OCI-LY1 (cell line): ENCODE results near the gene SUMO1.

ENCODE experiments used
- H2AFZ ChIP-seq: fragments of 200-600 bp; sonication (generic), shearing (Covaris generic); 2 replicates; pipeline ENCODE4 v1.6.0; 2014; ENCODE audit warnings: antibody characterized with exemption, mild to moderate bottlenecking, low read length
- H3F3A ChIP-seq: fragments of 200-600 bp; sonication (generic), shearing (Covaris generic); 2 replicates; pipeline ENCODE4 v1.6.0; 2014; ENCODE audit warnings: mild to moderate bottlenecking, antibody characterized with exemption, low read length, moderate library complexity; ENCODE audit not compliant: insufficient read depth
- H3K27ac ChIP-seq: fragments of 200-600 bp; sonication (generic); 2 replicates; pipeline ENCODE4 v1.5.1; 2014; ENCODE audit warnings: low read length, mixed run types, mild to moderate bottlenecking, low read depth; ENCODE audit not compliant: poor library complexity, severe bottlenecking
- H3K27me3 ChIP-seq: fragments of 200-600 bp; sonication (generic); 2 replicates; pipeline ENCODE4 v1.6.0; 2014; ENCODE audit warnings: antibody characterized with exemption, mild to moderate bottlenecking, low read length, moderate library complexity; ENCODE audit not compliant: insufficient read depth
- H3K36me3 ChIP-seq: fragments of 200-600 bp; sonication (generic); 2 replicates; pipeline ENCODE4 v1.6.1; 2014; ENCODE audit warnings: mild to moderate bottlenecking, antibody characterized with exemption, low read length, moderate library complexity, mixed read lengths; ENCODE audit not compliant: insufficient read depth
- H3K4me1 ChIP-seq: fragments of 200-600 bp; sonication (generic); 2 replicates; pipeline ENCODE4 v1.5.1; 2014; ENCODE audit warnings: mild to moderate bottlenecking, low read length, moderate library complexity; ENCODE audit not compliant: insufficient read depth, severe bottlenecking
- H3K4me2 ChIP-seq: fragments of 200-600 bp; sonication (generic), shearing (Covaris generic); 2 replicates; pipeline ENCODE4 v1.6.1; 2014; ENCODE audit warnings: low read length
- H3K4me3 ChIP-seq: fragments of 200-600 bp; sonication (generic); 2 replicates; pipeline ENCODE4 v1.5.1; 2014; ENCODE audit warnings: low read length, low read depth, mild to moderate bottlenecking, mixed read lengths; ENCODE audit not compliant: poor library complexity, severe bottlenecking
- H3K79me2 ChIP-seq: fragments of 200-600 bp; shearing (Covaris generic); 2 replicates; pipeline ENCODE4 v1.6.1; 2016; ENCODE audit warnings: mixed run types, low read length, mixed read lengths; ENCODE audit not compliant: insufficient read depth
- H3K9ac ChIP-seq: fragments of 200-600 bp; sonication (generic), shearing (Covaris generic); 2 replicates; pipeline ENCODE4 v1.6.1; 2014; ENCODE audit warnings: mild to moderate bottlenecking, low read length, mixed read lengths
- H3K9me2 ChIP-seq: fragments of 200-600 bp; sonication (generic), shearing (Covaris generic); 2 replicates; pipeline ENCODE4 v1.6.1; 2014; ENCODE audit warnings: low read depth, mild to moderate bottlenecking, low read length, mixed read lengths
- H3K9me3 ChIP-seq: fragments of 200-600 bp; shearing (Covaris generic); 2 replicates; pipeline ENCODE4 v1.6.1; 2014; ENCODE audit warnings: low read length, mixed read lengths
- H4K20me1 ChIP-seq: fragments of 200-600 bp; sonication (generic), shearing (Covaris generic); 2 replicates; pipeline ENCODE4 v1.6.0; 2016; ENCODE audit warnings: mild to moderate bottlenecking, low read length; ENCODE audit not compliant: insufficient read depth
- EZH2 ChIP-seq: fragments of 200-600 bp; sonication (generic), shearing (Covaris generic); IDR thresholded peaks from 2 replicates; pipeline ENCODE4 v1.8.0; 2017; ENCODE audit warnings: borderline replicate concordance, mixed run types, mild to moderate bottlenecking, antibody characterized with exemption, low read length, moderate library complexity, mixed read lengths
- TF ChIP-seq, protein P1 (sequence below): fragments of 200-600 bp; sonication (generic), shearing (Covaris generic); IDR thresholded peaks from 2 replicates; pipeline ENCODE4 v1.5.1; 2017; ENCODE audit warnings: mild to moderate bottlenecking, antibody characterized with exemption, low read length, moderate library complexity, mixed read lengths

The SUMO1 gene

DNA sequence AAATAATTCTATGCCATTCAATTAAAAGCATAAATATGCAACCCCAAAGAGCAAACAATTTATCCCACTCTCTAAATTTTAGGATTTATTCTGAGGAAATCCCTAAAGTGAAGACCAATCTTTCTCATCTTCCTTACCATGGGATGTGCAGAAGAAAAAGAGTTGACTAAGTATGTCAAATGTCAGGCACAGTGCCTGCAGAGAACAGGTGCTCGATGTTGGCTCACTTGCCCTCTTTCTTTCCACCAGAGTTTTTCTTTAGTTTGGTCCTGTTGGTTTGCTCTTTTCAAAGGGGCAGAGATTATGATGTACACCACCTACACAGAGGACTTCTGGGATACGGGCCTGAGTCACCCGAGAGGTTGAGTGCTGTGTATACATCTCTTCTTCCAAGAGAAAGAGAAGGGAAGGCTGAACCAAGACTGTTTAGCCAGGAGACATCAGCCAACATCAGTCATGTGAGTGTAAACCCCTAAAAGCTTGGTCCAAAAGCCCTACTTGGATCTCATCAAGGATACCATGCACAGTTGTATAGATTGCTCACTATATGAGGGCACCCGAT lies 51.7 kb downstream of the SUMO1 start:
- Histone ChIP-seq H2AFZ (no peak overlapping the region), H3K4me1 (no peaks in the 10 kb centered on the region), H4K20me1 (no peaks in the 10 kb centered on the region), H3K27ac (no peak overlapping the region), H3K9me2 (no peaks in the 10 kb centered on the region), H3F3A (no peaks in the 10 kb centered on the region), H3K4me3 (no peak overlapping the region), H3K36me3 (no peaks in the 10 kb centered on the region), H3K9me3 (no peaks in the 10 kb centered on the region), H3K4me2 (no peak overlapping the region), H3K9ac (no peak overlapping the region), H3K79me2 (no peaks in the 10 kb centered on the region), H3K27me3 (no peaks in the 10 kb centered on the region)
- TF ChIP-seq, protein P1, sequence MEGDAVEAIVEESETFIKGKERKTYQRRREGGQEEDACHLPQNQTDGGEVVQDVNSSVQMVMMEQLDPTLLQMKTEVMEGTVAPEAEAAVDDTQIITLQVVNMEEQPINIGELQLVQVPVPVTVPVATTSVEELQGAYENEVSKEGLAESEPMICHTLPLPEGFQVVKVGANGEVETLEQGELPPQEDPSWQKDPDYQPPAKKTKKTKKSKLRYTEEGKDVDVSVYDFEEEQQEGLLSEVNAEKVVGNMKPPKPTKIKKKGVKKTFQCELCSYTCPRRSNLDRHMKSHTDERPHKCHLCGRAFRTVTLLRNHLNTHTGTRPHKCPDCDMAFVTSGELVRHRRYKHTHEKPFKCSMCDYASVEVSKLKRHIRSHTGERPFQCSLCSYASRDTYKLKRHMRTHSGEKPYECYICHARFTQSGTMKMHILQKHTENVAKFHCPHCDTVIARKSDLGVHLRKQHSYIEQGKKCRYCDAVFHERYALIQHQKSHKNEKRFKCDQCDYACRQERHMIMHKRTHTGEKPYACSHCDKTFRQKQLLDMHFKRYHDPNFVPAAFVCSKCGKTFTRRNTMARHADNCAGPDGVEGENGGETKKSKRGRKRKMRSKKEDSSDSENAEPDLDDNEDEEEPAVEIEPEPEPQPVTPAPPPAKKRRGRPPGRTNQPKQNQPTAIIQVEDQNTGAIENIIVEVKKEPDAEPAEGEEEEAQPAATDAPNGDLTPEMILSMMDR = no peak

DNA sequence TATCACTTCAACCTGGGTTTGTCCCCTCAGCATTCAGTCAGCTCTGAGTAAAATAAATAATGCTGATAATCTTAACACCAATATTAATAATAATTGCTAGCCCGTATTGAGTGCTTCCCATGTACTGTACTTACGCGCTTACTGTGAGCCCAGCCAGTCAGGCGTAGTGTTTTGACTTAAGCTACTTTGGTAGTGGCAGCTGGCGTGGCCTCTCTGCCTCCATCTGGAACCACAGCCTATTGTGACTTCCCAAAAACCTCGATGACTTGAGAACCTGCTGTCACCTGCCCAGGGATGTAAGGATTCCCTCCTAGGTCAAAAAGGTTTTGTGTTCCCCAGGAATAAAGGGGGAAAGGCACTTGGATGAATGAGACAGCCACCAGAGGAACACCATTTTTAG lies 53.2 kb downstream of the SUMO1 start:
- Histone ChIP-seq H3K36me3 (no peaks in the 10 kb centered on the region), H4K20me1 (no peaks in the 10 kb centered on the region), H3K9me2 (no peaks in the 10 kb centered on the region), H3K9me3 (no peaks in the 10 kb centered on the region), H3K9ac (no peak overlapping the region), H2AFZ (no peak overlapping the region), H3K4me2 (no peak overlapping the region), H3K4me3 (no peak overlapping the region), H3K27me3 (no peaks in the 10 kb centered on the region), H3K79me2 (no peaks in the 10 kb centered on the region), H3K4me1 (no peaks in the 10 kb centered on the region), H3K27ac (no peak overlapping the region), H3F3A (no peaks in the 10 kb centered on the region)
- TF ChIP-seq, protein P1 = no peak
- TF ChIP-seq EZH2 = no peak

DNA sequence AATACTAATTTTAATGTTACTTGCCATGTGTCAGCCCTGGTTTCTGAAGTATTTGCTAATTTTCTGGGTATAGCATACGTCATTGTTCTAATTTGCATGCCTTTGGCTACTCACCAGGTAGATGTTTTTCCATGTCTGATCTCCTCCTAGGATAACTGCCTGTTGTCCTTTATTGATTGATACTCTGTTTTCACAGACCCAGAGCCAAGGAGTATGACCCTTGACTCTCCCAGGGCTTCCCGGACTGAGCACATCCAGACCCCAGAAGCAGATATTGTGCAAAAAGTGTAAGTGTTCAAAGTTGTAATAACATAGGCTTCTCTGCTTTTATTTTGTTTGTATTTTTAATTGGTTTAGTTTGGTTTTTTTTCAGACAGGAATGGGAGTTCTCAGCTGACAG lies 53.8 kb downstream of the SUMO1 start:
- no peaks in the 10 kb centered on the region for H3K4me1 ChIP-seq
- no peaks in the 10 kb centered on the region for H3F3A ChIP-seq
- no peak overlapping the region for H3K27ac ChIP-seq
- TF ChIP-seq, protein P1 = no peak
- no peak for TF ChIP-seq EZH2
- no peak overlapping the region for H3K4me3 ChIP-seq
- no peak overlapping the region for H3K4me2 ChIP-seq
- no peaks in the 10 kb centered on the region for H4K20me1 ChIP-seq
- H3K27me3 ChIP-seq = no peaks in the 10 kb centered on the region
- H3K9me3 ChIP-seq = no peaks in the 10 kb centered on the region
- no peaks in the 10 kb centered on the region for H3K36me3 ChIP-seq
- no peaks in the 10 kb centered on the region for H3K79me2 ChIP-seq
- no peak overlapping the region for H3K9ac ChIP-seq
- H2AFZ ChIP-seq = no peak overlapping the region
- H3K9me2 ChIP-seq = no peaks in the 10 kb centered on the region
